C1 segment of cervical spinal cord (tissue), 14 donors: Measurements from ENCODE around the gene PYGB.

Source experiments
- DNase-seq, 14 donors: peaks; one replicate each; lab custom pipeline; 2025; lab: John Stamatoyannopoulos, UW

Gene PYGB

GRCh38 chr20:25215521-25215920, 32.4 kb upstream of the PYGB start:
- no peak for DNase-seq

GRCh38 chr20:25216199-25216945, 31.5 kb upstream of the PYGB start:
- no peak for DNase-seq

- DNase-seq = no peak
Measured at GRCh38 chr20:25217161-25218108, 30.4 kb upstream of the PYGB start.

GRCh38 chr20:25218109-25218486, 29.8 kb upstream of the PYGB start:
- no peak for DNase-seq

GRCh38 chr20:25218492-25218891, 29.4 kb upstream of the PYGB start:
- DNase-seq = no peak

- DNase-seq = no peak
Measured at GRCh38 chr20:25219365-25219764, 28.5 kb upstream of the PYGB start.

- no peak for DNase-seq
Measured at GRCh38 chr20:25220021-25220730, 27.7 kb upstream of the PYGB start.

- DNase-seq = peak in 2 of 14 donors; percentile 16 to 89
Measured at GRCh38 chr20:25220810-25221591, 26.9 kb upstream of the PYGB start.

- no peak for DNase-seq
Measured at GRCh38 chr20:25221592-25222460, 26.1 kb upstream of the PYGB start.

GRCh38 chr20:25222461-25223178, 25.3 kb upstream of the PYGB start:
- DNase-seq = no peak

GRCh38 chr20:25223179-25223661, 24.7 kb upstream of the PYGB start:
- no peak for DNase-seq

- DNase-seq = no peak
Measured at GRCh38 chr20:25223765-25224720, 23.8 kb upstream of the PYGB start.

GRCh38 chr20:25224941-25225340, 22.9 kb upstream of the PYGB start:
- no peak for DNase-seq

- DNase-seq = no peak
Measured at GRCh38 chr20:25225642-25226432, 22.0 kb upstream of the PYGB start.

- DNase-seq = peak in 5 of 14 donors; percentile 21 to 89 (median 42)
Measured at GRCh38 chr20:25226433-25227316, 21.2 kb upstream of the PYGB start.

- no peak for DNase-seq
Measured at GRCh38 chr20:25227317-25227831, 20.5 kb upstream of the PYGB start.
